Esophagus muscularis mucosa (tissue), 3 donors: Measurements from ENCODE around the gene ADGRA1.

Source experiments
- CTCF ChIP-seq, 3 experiments: fragments of 200-600 bp in 2 of 3; fragments of 450-650 bp in 1 of 3; sonication (generic) in 2 of 3; IDR thresholded peaks; one replicate each; pipeline ENCODE4 v1.5.1; 2017 to 2019; ENCODE audit warnings: antibody characterized with exemption in 3 of 3, mild to moderate bottlenecking in 2 of 3, moderate library complexity in 1 of 3
- POLR2AphosphoS5 ChIP-seq, 2 donors: sonication (generic); formaldehyde crosslinking; IDR thresholded peaks; one replicate each; pipeline ENCODE4 v1.6.1; 2017; ENCODE audit warnings: antibody characterized with exemption in 2 of 2

GRCh38 chr10:133116455-133116854 lies 28.7 kb downstream of the ADGRA1 start:
- TF ChIP-seq CTCF (IDR thresholded peaks at IDR 0.05) (no peak), POLR2AphosphoS5 (IDR thresholded peaks at IDR 0.05) (no peak)
